ENCODE measurements around the gene ZNF217.

- TF ChIP-seq CTCF (conservative IDR thresholded peaks at IDR 0.05; ENCODE audit: low read depth, low read length) (no peak), EZH2 (IDR thresholded peaks at IDR 0.05; ENCODE audit: low read length, unreplicated experiment) (no peak)
Observed at GRCh38 chr20:53611449-53611894, 17.8 kb upstream of the ZNF217 start.

Measured in PC-3 (cell line).